ENCODE measurements around the gene TNFSF8. TPM values are rescaled to one million over a fixed set of nuclear protein-coding genes. Genes with fewer than 3 reads are reported as not detected.

TNFSF8 gene
- total RNA-seq, 1 experiment from 2014 or later: not detected

- CTCF ChIA-PET: interaction anchor here (0.6 kb wide), 1 partner anchor 92 kb away, joined by 3 read pairs; no protein-coding TSS in a partner anchor
- intact Hi-C loops (cut with micrococcal nuclease; ENCODE audit: unreplicated experiment): no loop called here
- Histone ChIP-seq H3K36me3 (ENCODE audit: low read depth) (no peaks in the 10 kb centered on the region), H3K9me2 (ENCODE audit: insufficient read depth) (no peaks in the 10 kb centered on the region), H3K27me3 (ENCODE audit: insufficient read depth, low read depth) (no peaks in the 10 kb centered on the region), H4K20me1 (ENCODE audit: insufficient read depth) (no peaks in the 10 kb centered on the region), H3K9me3 (ENCODE audit: insufficient read depth, low read depth) (peaks cover 3% of the 10 kb centered on the region; the same call in 1 of the 2 replicates), H2AFZ (no peak overlapping the region), H3K27ac (no peak overlapping the region), H3K4me2 (no peak overlapping the region), H3K4me3 (no peak overlapping the region), H3K4me1 (replicated peaks; ENCODE audit: insufficient read depth) (no peaks in the 10 kb centered on the region), H3F3A (ENCODE audit: insufficient read depth, low read depth) (no peaks in the 10 kb centered on the region), H3K79me2 (ENCODE audit: low read depth) (no peaks in the 10 kb centered on the region)
- POLR2A ChIA-PET (ENCODE audit: unreplicated experiment): no interaction called here
- no TSS peak for BruUV-seq (replicated peaks)
- no peak for DNase-seq
- TF ChIP-seq EZH2 (IDR thresholded peaks at IDR 0.05; ENCODE audit: low read depth): no peak
- no peak for TF ChIP-seq CTCF (conservative IDR thresholded peaks at IDR 0.05)
Observed at GRCh38 chr9:114861922-114862605, 68.3 kb downstream of the TNFSF8 start.

DNA sequence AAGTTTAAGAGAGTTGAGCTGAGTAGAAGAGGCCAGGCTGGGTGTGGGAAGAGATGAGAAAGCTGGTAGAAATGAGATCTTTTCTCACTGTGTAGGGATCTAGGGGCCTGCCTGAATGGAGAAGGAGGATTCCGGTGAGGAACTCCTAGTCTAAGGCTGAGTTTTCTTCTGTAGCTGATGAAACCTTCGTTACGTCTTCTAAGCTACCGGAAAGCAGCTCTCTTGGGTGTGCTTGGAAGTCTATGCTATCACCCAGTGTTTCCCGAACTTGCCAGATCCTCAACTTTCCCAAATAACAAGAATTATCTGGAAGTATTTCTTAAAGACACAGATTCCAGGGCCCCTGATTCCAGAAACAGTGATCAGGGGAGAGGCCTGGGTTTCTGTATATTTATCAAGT, 69.1 kb downstream of the TNFSF8 start:
- Histone ChIP-seq H3K27ac (no peak overlapping the region), H3K79me2 (ENCODE audit: low read depth) (no peaks in the 10 kb centered on the region), H3K4me3 (no peak overlapping the region), H2AFZ (no peak overlapping the region), H3K4me2 (no peak overlapping the region), H3K9me2 (ENCODE audit: insufficient read depth) (no peaks in the 10 kb centered on the region), H3K9me3 (ENCODE audit: insufficient read depth, low read depth) (peaks cover 3% of the 10 kb centered on the region; the same call in 1 of the 2 replicates), H4K20me1 (ENCODE audit: insufficient read depth) (no peaks in the 10 kb centered on the region), H3K27me3 (ENCODE audit: insufficient read depth, low read depth) (no peaks in the 10 kb centered on the region), H3K4me1 (replicated peaks; ENCODE audit: insufficient read depth) (no peaks in the 10 kb centered on the region), H3F3A (ENCODE audit: insufficient read depth, low read depth) (no peaks in the 10 kb centered on the region), H3K36me3 (ENCODE audit: low read depth) (no peaks in the 10 kb centered on the region)
- no TSS peak for BruUV-seq (replicated peaks)
- ChIA-PET POLR2A (ENCODE audit: unreplicated experiment) (interaction anchor here (0.7 kb wide), 1 partner anchor 473 kb away, joined by 6 read pairs; no protein-coding TSS in a partner anchor), CTCF (no interaction called here)
- no peak for DNase-seq
- intact Hi-C loops (cut with micrococcal nuclease; ENCODE audit: unreplicated experiment): no loop called here
- TF ChIP-seq EZH2 (IDR thresholded peaks at IDR 0.05; ENCODE audit: low read depth) (no peak), CTCF (conservative IDR thresholded peaks at IDR 0.05) (no peak)

DNA sequence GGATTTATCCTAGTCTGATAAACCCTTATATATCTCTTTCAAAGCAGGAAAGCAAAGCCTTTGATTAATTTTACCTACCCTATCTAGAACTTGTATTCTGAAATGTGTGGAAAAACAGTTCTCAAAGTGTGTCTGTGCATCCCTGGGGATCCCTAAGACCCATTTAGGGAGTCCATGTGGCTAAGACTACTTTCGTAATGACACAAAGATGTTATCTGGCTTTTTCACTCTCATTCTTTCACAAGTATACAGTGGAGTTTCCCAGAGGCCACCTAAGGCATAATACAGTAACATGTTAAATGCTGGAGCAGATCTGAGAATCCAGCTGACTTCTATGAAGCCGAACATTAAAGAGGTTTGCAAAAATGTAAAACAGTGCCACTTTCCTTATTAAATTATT, 70.2 kb downstream of the TNFSF8 start:
- intact Hi-C loops (cut with micrococcal nuclease; ENCODE audit: unreplicated experiment): no loop called here
- no peaks in the 10 kb centered on the region for H4K20me1 ChIP-seq (ENCODE audit: insufficient read depth)
- TF ChIP-seq CTCF (conservative IDR thresholded peaks at IDR 0.05) (no peak), EZH2 (IDR thresholded peaks at IDR 0.05; ENCODE audit: low read depth) (no peak)
- ChIA-PET POLR2A (ENCODE audit: unreplicated experiment) (no interaction called here), CTCF (no interaction called here)
- no peak overlapping the region for H2AFZ ChIP-seq
- no peak overlapping the region for H3K4me3 ChIP-seq
- no peaks in the 10 kb centered on the region for H3K4me1 ChIP-seq (replicated peaks; ENCODE audit: insufficient read depth)
- H3K9me2 ChIP-seq (ENCODE audit: insufficient read depth): no peaks in the 10 kb centered on the region
- no peak overlapping the region for H3K27ac ChIP-seq
- H3K27me3 ChIP-seq (ENCODE audit: insufficient read depth, low read depth): no peaks in the 10 kb centered on the region
- H3K4me2 ChIP-seq: no peak overlapping the region
- H3F3A ChIP-seq (ENCODE audit: insufficient read depth, low read depth): no peaks in the 10 kb centered on the region
- BruUV-seq (replicated peaks): no TSS peak
- no peaks in the 10 kb centered on the region for H3K9me3 ChIP-seq (ENCODE audit: insufficient read depth, low read depth)
- H3K36me3 ChIP-seq (ENCODE audit: low read depth): no peaks in the 10 kb centered on the region
- H3K79me2 ChIP-seq (ENCODE audit: low read depth): no peaks in the 10 kb centered on the region
- DNase-seq: no peak

Data from PC-9 (cell line).